ENCODE measurements around the gene ZDHHC6. TPM values are rescaled to one million over a fixed set of nuclear protein-coding genes. Genes with fewer than 3 reads are reported as not detected.

ZDHHC6 gene
- total and polyA plus RNA-seq, 2 of the 8 experiments (the other 6 are each of a cell fraction or from before 2014, with no cell fraction given): 13.6 to 27.4 TPM

DNA sequence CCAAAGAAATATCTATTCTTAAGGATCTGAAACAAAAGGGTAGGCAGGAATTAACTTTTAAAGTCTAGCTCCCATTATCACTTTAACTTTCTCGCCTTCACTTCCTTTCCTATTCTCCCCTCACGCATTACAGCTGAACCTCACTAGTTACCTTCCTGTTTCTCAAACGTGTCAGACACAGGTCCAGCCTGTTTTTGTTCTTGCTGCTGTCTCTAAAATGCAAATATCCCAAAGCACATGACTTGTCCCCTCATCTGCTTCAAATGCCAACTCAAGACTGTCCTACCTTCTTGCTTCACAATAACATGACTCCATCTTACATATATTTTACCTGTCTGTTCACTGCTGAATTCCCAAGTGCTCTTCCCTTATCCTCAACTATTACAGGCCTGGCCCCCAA is 17.6 kb downstream of the ZDHHC6 start:
- Histone ChIP-seq H2BK20ac (ENCODE audit: low read length) (no peak overlapping the region), H2BK15ac (ENCODE audit: low read length) (no peak overlapping the region), H3K14ac (ENCODE audit: insufficient read length) (no peak overlapping the region), H3K4me1 (replicated peaks in 1 of 4; ENCODE audit: control insufficient read depth in 3 of 4, insufficient read depth in 4 of 4, low read length in 3 of 4) (no peaks in the 10 kb centered on the region), H2BK5ac (ENCODE audit: low read depth, low read length) (no peak overlapping the region), H2BK12ac (ENCODE audit: low read depth, low read length) (no peak overlapping the region), H4K91ac (replicated peaks; ENCODE audit: insufficient read length, low read length) (no peak overlapping the region), H4K8ac (ENCODE audit: extremely low read depth, insufficient read depth, low read length) (no peak overlapping the region), H2AK5ac (ENCODE audit: low read depth, low read length) (no peak overlapping the region), H4K5ac (ENCODE audit: insufficient read length, low read depth, low read length) (no peak overlapping the region), H2AFZ (ENCODE audit: low read length) (no peak overlapping the region), H4K20me1 (replicated peaks in 1 of 2; ENCODE audit: control insufficient read depth in 1 of 2, insufficient read depth in 2 of 2, low read length in 2 of 2) (peaks cover 2% of the 10 kb centered on the region in 2 experiments), H3K79me1 (ENCODE audit: low read depth, low read length) (no peaks in the 10 kb centered on the region), H3K79me2 (ENCODE audit: control insufficient read depth in 1 of 2, insufficient read depth in 2 of 2, low read length in 2 of 2) (no peaks in the 10 kb centered on the region), H2BK120ac (replicated peaks; ENCODE audit: low read depth, low read length) (no peak overlapping the region), H3K23me2 (ENCODE audit: low read depth, low read length) (no peaks in the 10 kb centered on the region), H3K4ac (replicated peaks; ENCODE audit: insufficient read length, low read depth, low read length) (no peak overlapping the region), H3K9me3 (ENCODE audit: insufficient read depth in 2 of 2, low read depth in 1 of 2, low read length in 1 of 2) (no peaks in the 10 kb centered on the region), H3K4me3 (ENCODE audit: extremely low read depth in 1 of 4, insufficient read depth in 2 of 4, low read depth in 3 of 4, low read length in 4 of 4) (no peak overlapping the region), H3K23ac (ENCODE audit: insufficient read length) (no peak overlapping the region), H3K27me3 (replicated peaks in 1 of 4; ENCODE audit: control insufficient read depth in 3 of 4, extremely low read depth in 1 of 4, insufficient read depth in 3 of 4, low read length in 3 of 4) (no peaks in the 10 kb centered on the region), H3K27ac (ENCODE audit: low read depth, low read length) (no peak overlapping the region), H3K9ac (replicated peaks in 1 of 4; ENCODE audit: extremely low read depth in 1 of 4, low read depth in 3 of 4, low read length in 3 of 4) (no peak overlapping the region), H3K4me2 (ENCODE audit: insufficient read depth in 1 of 2, low read depth in 2 of 2, low read length in 2 of 2) (no peak overlapping the region), H3K18ac (ENCODE audit: extremely low read depth, low read length) (no peak overlapping the region), H3K36me3 (ENCODE audit: control insufficient read depth in 2 of 4, insufficient read depth in 4 of 4, low read length in 3 of 4) (peaks cover 3 to 40% (median 19%) of the 10 kb centered on the region in 4 experiments; a peak in 7 of 8 replicates), H3K56ac (replicated peaks; ENCODE audit: insufficient read length, low read depth, low read length) (no peak overlapping the region)
- CTCF ChIA-PET (ENCODE audit: partially characterized antibody): interaction anchor here (0.6 kb wide), 1 partner anchor 43 kb away, joined by 4 read pairs; no protein-coding TSS in a partner anchor
- POLR2A ChIA-PET (ENCODE audit: partially characterized antibody): interaction anchor here (1.4 kb wide), 1 partner anchor 9 kb away, joined by 3 read pairs; no protein-coding TSS in a partner anchor
- 92 to 100% methylated on average over 2 to 3 of the region's 3 CpGs for WGBS, 2 experiments (ENCODE audit: extremely low coverage in 1 of 2, insufficient coverage in 1 of 2, insufficient read length in 1 of 2, insufficient replicate concordance in 2 of 2, low coverage in 1 of 2, low lambda C conversion rate in 2 of 2, missing lambda C conversion rate in 1 of 2)
- TF ChIP-seq, protein P1, sequence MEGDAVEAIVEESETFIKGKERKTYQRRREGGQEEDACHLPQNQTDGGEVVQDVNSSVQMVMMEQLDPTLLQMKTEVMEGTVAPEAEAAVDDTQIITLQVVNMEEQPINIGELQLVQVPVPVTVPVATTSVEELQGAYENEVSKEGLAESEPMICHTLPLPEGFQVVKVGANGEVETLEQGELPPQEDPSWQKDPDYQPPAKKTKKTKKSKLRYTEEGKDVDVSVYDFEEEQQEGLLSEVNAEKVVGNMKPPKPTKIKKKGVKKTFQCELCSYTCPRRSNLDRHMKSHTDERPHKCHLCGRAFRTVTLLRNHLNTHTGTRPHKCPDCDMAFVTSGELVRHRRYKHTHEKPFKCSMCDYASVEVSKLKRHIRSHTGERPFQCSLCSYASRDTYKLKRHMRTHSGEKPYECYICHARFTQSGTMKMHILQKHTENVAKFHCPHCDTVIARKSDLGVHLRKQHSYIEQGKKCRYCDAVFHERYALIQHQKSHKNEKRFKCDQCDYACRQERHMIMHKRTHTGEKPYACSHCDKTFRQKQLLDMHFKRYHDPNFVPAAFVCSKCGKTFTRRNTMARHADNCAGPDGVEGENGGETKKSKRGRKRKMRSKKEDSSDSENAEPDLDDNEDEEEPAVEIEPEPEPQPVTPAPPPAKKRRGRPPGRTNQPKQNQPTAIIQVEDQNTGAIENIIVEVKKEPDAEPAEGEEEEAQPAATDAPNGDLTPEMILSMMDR (IDR thresholded peaks at IDR 0.05; ENCODE audit: control extremely low read depth in 1 of 3, insufficient read depth in 1 of 3, low read depth in 1 of 3, low read length in 3 of 3): no peak
- TF ChIP-seq, protein P2, sequence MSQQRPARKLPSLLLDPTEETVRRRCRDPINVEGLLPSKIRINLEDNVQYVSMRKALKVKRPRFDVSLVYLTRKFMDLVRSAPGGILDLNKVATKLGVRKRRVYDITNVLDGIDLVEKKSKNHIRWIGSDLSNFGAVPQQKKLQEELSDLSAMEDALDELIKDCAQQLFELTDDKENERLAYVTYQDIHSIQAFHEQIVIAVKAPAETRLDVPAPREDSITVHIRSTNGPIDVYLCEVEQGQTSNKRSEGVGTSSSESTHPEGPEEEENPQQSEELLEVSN (IDR thresholded peaks at IDR 0.05): no peak
- no peak for TF ChIP-seq EGR1 (IDR thresholded peaks at IDR 0.05; ENCODE audit: borderline replicate concordance, low read depth, low read length)
- TF ChIP-seq KDM1A (IDR thresholded peaks at IDR 0.05; ENCODE audit: borderline replicate concordance, low read length): no peak
- TF ChIP-seq CHD2 (IDR thresholded peaks at IDR 0.05; ENCODE audit: low read length): no peak
- no peak for TF ChIP-seq EZH2 (IDR thresholded peaks at IDR 0.05; ENCODE audit: low read depth, low read length, severe bottlenecking)
- TF ChIP-seq, protein P3, sequence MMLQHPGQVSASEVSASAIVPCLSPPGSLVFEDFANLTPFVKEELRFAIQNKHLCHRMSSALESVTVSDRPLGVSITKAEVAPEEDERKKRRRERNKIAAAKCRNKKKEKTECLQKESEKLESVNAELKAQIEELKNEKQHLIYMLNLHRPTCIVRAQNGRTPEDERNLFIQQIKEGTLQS (IDR thresholded peaks at IDR 0.05; ENCODE audit: insufficient read depth, low read depth, low read length): no peak
- no peak for TF ChIP-seq RNF2 (IDR thresholded peaks at IDR 0.05; ENCODE audit: borderline replicate concordance, low read depth, low read length, missing control alignments, poor library complexity, severe bottlenecking)
- FAIRE-seq: no peak
- no peak for DNase-seq (ENCODE audit: low read depth in 1 of 2, low spot score in 2 of 2)

Data from H1 (cell line).